SU-DHL-6 (cell line): Measurements from ENCODE around the gene ACTG1.

Experiments used
- H2AFZ ChIP-seq: fragments of 200-600 bp; sonication (generic); 2 replicates; pipeline ENCODE4 v1.6.1; 2014; ENCODE audit warnings: low read depth, mild to moderate bottlenecking, moderate library complexity, mixed read lengths, antibody characterized with exemption, low read length; ENCODE audit not compliant: severe bottlenecking
- H3F3A ChIP-seq: fragments of 200-600 bp; shearing (Covaris generic); 2 replicates; pipeline ENCODE4 v1.6.0; 2016; ENCODE audit warnings: antibody characterized with exemption, mild to moderate bottlenecking; ENCODE audit not compliant: insufficient read depth
- H3K27ac ChIP-seq: fragments of 200-600 bp; sonication (generic); 2 replicates; pipeline ENCODE4 v1.5.1; 2016; ENCODE audit warnings: low read depth, mild to moderate bottlenecking, low read length, moderate library complexity, mixed read lengths
- H3K27me3 ChIP-seq: fragments of 200-600 bp; sonication (generic), shearing (Covaris generic); 2 replicates; pipeline ENCODE4 v1.6.0; 2014; ENCODE audit warnings: mild to moderate bottlenecking, low read length
- H3K36me3 ChIP-seq: fragments of 200-600 bp; sonication (generic); 2 replicates; pipeline ENCODE4 v1.6.1; 2014; ENCODE audit warnings: mild to moderate bottlenecking, low read length, mixed read lengths
- H3K4me2 ChIP-seq: fragments of 300-600, 200-600 bp; shearing (Covaris generic), sonication (generic); 2 replicates; pipeline ENCODE4 v1.6.0; 2014; ENCODE audit warnings: low read length, low read depth, mild to moderate bottlenecking; ENCODE audit not compliant: poor library complexity, severe bottlenecking
- H3K4me3 ChIP-seq: fragments of 200-600 bp; sonication (generic); 2 replicates; pipeline ENCODE4 v1.5.1; 2014; ENCODE audit warnings: antibody characterized with exemption, low read length, mild to moderate bottlenecking, mixed read lengths; ENCODE audit not compliant: insufficient read depth, poor library complexity, severe bottlenecking
- H3K79me2 ChIP-seq: fragments of 200-600 bp; sonication (generic); 2 replicates; pipeline ENCODE4 v1.6.1; 2014; ENCODE audit warnings: mild to moderate bottlenecking, low read length, moderate library complexity; ENCODE audit not compliant: insufficient read depth
- H3K9ac ChIP-seq: fragments of 200-600 bp; sonication (generic); 2 replicates; pipeline ENCODE4 v1.7.0; 2014; ENCODE audit warnings: mild to moderate bottlenecking, low read length
- H3K9me2 ChIP-seq: fragments of 200-600 bp; sonication (generic); replicated peaks from 2 replicates; pipeline ENCODE4 v1.6.1; 2014; ENCODE audit warnings: low read length; ENCODE audit not compliant: insufficient read depth
- H3K9me3 ChIP-seq: fragments of 200-600 bp; sonication (generic); 2 replicates; pipeline ENCODE4 v1.6.1; 2014; ENCODE audit warnings: low read length, mixed read lengths; ENCODE audit not compliant: insufficient read depth
- H4K20me1 ChIP-seq: fragments of 200-600 bp; sonication (generic); 2 replicates; pipeline ENCODE4 v1.6.1; 2014; ENCODE audit warnings: low read depth, mild to moderate bottlenecking, antibody characterized with exemption, low read length, moderate library complexity, mixed read lengths
- EZH2phosphoT487 ChIP-seq: fragments of 200-600 bp; sonication (generic), shearing (Covaris generic); conservative IDR thresholded peaks from 2 replicates; pipeline ENCODE4 v1.6.1; 2018; ENCODE audit warnings: mild to moderate bottlenecking, antibody characterized with exemption, low read length, moderate library complexity, mixed read lengths
- TF ChIP-seq, protein P1 (sequence below): fragments of 200-600 bp; sonication (generic); IDR thresholded peaks from one replicate; pipeline ENCODE4 v1.5.1; 2017; ENCODE audit warnings: antibody characterized with exemption, mild to moderate bottlenecking, low read length, moderate library complexity; ENCODE audit not compliant: insufficient read depth, poor library complexity, severe bottlenecking

ACTG1 gene

DNA sequence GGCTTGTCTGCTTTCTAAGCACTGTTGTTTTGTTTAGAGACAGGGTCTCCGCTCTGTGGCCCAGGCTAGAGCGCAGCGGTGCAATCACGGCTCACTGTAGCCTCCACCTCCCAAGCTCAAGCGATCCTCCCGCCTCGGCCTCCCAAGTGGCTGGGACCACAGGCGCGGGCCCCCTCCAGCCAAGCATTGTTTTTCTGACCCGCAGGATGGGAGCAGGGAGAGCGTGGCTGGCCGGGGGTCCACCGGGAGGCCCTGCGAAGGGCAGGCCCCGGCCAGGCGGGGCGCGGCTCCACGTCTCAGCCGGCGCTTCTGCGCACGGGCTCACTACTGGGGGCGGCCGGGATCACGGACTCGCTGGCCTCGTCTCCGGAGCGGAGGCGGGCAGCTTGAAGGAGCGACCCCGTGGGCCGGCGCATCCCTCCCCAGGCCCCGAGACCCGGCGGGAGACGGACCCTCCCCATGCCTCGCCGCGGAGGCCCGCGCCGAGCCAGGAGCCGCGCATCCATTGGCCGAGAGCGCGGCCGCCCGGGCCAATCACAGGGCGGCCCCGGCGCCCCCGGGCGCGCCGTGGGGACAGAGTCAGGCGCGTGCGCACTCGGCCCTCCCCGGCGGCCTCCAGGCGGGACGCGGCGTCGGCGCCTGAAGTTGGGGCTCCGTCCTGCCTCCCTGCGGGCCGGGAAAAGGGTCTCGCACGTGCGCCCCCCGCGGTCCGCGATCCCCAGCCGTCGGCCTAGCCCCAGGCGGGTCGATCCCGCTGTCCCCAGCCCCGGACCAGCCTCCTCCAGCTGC lies 24.9 kb downstream of the ACTG1 start:
- Histone ChIP-seq H3K36me3 (no peaks in the 10 kb centered on the region), H3F3A (0 out of 2 replicates have a peak, but pooled peaks cover 5% of the 10 kb centered on the region), H3K9me3 (no peaks in the 10 kb centered on the region), H3K27ac (no peak overlapping the region), H3K27me3 (no peaks in the 10 kb centered on the region), H3K9me2 (no peaks in the 10 kb centered on the region), H4K20me1 (no peaks in the 10 kb centered on the region), H3K9ac (no peak overlapping the region), H3K79me2 (no peaks in the 10 kb centered on the region), H2AFZ (no peak overlapping the region), H3K4me3 (no peak overlapping the region), H3K4me2 (no peak overlapping the region)
- TF ChIP-seq EZH2phosphoT487 = no peak
- TF ChIP-seq, protein P1, sequence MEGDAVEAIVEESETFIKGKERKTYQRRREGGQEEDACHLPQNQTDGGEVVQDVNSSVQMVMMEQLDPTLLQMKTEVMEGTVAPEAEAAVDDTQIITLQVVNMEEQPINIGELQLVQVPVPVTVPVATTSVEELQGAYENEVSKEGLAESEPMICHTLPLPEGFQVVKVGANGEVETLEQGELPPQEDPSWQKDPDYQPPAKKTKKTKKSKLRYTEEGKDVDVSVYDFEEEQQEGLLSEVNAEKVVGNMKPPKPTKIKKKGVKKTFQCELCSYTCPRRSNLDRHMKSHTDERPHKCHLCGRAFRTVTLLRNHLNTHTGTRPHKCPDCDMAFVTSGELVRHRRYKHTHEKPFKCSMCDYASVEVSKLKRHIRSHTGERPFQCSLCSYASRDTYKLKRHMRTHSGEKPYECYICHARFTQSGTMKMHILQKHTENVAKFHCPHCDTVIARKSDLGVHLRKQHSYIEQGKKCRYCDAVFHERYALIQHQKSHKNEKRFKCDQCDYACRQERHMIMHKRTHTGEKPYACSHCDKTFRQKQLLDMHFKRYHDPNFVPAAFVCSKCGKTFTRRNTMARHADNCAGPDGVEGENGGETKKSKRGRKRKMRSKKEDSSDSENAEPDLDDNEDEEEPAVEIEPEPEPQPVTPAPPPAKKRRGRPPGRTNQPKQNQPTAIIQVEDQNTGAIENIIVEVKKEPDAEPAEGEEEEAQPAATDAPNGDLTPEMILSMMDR = no peak

GRCh38 chr17:81487089-81487486 lies 25.5 kb downstream of the ACTG1 start:
- Histone ChIP-seq H3F3A (0 out of 2 replicates have a peak, but pooled peaks cover 5% of the 10 kb centered on the region), H3K36me3 (no peaks in the 10 kb centered on the region), H3K27me3 (no peaks in the 10 kb centered on the region), H3K9me2 (no peaks in the 10 kb centered on the region), H3K4me3 (no peak overlapping the region), H3K79me2 (no peaks in the 10 kb centered on the region), H3K9ac (no peak overlapping the region), H3K4me2 (no peak overlapping the region), H2AFZ (no peak overlapping the region), H3K9me3 (no peaks in the 10 kb centered on the region), H3K27ac (no peak overlapping the region), H4K20me1 (no peaks in the 10 kb centered on the region)
- TF ChIP-seq EZH2phosphoT487 = no peak
- TF ChIP-seq, protein P1 = no peak

- TF ChIP-seq, protein P1 = no peak
- TF ChIP-seq EZH2phosphoT487 = no peak
- Histone ChIP-seq H2AFZ (no peak overlapping the region), H4K20me1 (no peaks in the 10 kb centered on the region), H3K4me3 (no peak overlapping the region), H3K27me3 (no peaks in the 10 kb centered on the region), H3K4me2 (no peak overlapping the region), H3F3A (0 out of 2 replicates have a peak, but pooled peaks cover 5% of the 10 kb centered on the region), H3K36me3 (no peaks in the 10 kb centered on the region), H3K79me2 (no peaks in the 10 kb centered on the region), H3K27ac (no peak overlapping the region), H3K9me3 (no peaks in the 10 kb centered on the region), H3K9me2 (no peaks in the 10 kb centered on the region), H3K9ac (no peak overlapping the region)
Measured at GRCh38 chr17:81486199-81486810, 26.3 kb downstream of the ACTG1 start.
